Endothelial cell (in vitro differentiated cells): Measurements from ENCODE around the gene HCN2. TPM values are rescaled to one million over a fixed set of nuclear protein-coding genes. Genes with fewer than 3 reads are reported as not detected.

ENCODE experiments used
- DNase-seq: peaks from one replicate; pipeline ENCODE4 v3.0.0; 2021; ENCODE audit warnings: low spot score
- H3K27ac Mint-ChIP-seq: one replicate; pipeline ENCODE4 v1.8.0; 2021; ENCODE audit warnings: mixed read lengths, inconsistent platforms; ENCODE audit not compliant: unreplicated experiment
- H3K27me3 Mint-ChIP-seq: one replicate; pipeline ENCODE4 v1.8.0; 2021; ENCODE audit warnings: mild to moderate bottlenecking, moderate library complexity, mixed read lengths, inconsistent platforms; ENCODE audit not compliant: unreplicated experiment
- H3K36me3 Mint-ChIP-seq: one replicate; pipeline ENCODE4 v1.8.0; 2021; ENCODE audit warnings: mild to moderate bottlenecking, low read depth, mixed read lengths, inconsistent platforms; ENCODE audit not compliant: unreplicated experiment
- H3K4me1 Mint-ChIP-seq: one replicate; pipeline ENCODE4 v1.8.0; 2021; ENCODE audit warnings: mild to moderate bottlenecking, mixed read lengths, inconsistent platforms; ENCODE audit not compliant: unreplicated experiment
- H3K4me3 Mint-ChIP-seq: one replicate; pipeline ENCODE4 v1.8.0; 2021; ENCODE audit warnings: mild to moderate bottlenecking, mixed read lengths, inconsistent platforms; ENCODE audit not compliant: unreplicated experiment
- H3K9me3 Mint-ChIP-seq: one replicate; pipeline ENCODE4 v1.8.0; 2021; ENCODE audit warnings: mixed read lengths, inconsistent platforms; ENCODE audit not compliant: unreplicated experiment
- total RNA-seq: library from RNA; stranded (reverse); fragmentation: NEBNext Ultra II Directional; extraction: Animal tissue kit (Norgen Biotek cat#: 25700); gene quantifications from one replicate; pipeline ENCODE4 v1.2.1, GENCODE V29; 2021; ENCODE audit not compliant: unreplicated experiment
- TF ChIP-seq, protein P1 (sequence below): fragments of 200-600 bp; sonication (generic); IDR thresholded peaks from one replicate; pipeline ENCODE4 v1.5.0; 2021; ENCODE audit warnings: antibody characterized with exemption; ENCODE audit not compliant: unreplicated experiment

The HCN2 gene
- total RNA-seq, 1 donor from 2014 or later: 0.28 TPM

DNA sequence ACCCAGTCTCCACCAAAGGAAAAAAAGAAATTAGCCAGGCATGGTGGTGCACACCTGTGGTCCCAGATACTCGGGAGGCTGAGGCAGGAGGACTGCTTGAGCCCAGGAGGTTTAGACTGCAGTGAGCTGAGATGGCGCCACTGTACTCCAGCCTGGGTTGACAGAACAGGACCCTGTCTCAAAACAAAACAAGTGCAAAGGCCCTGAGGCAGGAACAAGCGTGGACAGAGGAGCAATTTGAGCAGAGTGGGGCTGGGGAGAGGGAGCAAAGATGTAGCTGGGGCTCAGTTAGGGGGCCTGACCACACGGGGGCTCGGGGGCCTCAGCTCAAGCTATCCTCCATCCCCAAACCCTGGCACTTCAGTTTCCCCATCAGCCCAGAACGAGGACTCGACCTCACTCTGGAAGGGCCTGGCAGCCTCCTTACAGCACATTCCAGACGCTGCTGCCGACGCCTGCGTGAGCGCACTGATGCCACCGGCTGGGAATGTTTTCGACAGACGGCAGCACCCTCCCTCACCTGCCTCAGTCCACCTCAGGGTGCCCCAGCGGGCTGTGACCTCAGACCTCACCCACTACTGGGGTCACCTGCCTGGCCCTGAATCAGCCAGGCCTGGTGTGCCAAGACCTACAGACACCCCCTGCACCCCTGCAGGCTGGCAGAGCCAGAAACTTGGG, 45.4 kb downstream of the HCN2 start:
- TF ChIP-seq, protein P1, sequence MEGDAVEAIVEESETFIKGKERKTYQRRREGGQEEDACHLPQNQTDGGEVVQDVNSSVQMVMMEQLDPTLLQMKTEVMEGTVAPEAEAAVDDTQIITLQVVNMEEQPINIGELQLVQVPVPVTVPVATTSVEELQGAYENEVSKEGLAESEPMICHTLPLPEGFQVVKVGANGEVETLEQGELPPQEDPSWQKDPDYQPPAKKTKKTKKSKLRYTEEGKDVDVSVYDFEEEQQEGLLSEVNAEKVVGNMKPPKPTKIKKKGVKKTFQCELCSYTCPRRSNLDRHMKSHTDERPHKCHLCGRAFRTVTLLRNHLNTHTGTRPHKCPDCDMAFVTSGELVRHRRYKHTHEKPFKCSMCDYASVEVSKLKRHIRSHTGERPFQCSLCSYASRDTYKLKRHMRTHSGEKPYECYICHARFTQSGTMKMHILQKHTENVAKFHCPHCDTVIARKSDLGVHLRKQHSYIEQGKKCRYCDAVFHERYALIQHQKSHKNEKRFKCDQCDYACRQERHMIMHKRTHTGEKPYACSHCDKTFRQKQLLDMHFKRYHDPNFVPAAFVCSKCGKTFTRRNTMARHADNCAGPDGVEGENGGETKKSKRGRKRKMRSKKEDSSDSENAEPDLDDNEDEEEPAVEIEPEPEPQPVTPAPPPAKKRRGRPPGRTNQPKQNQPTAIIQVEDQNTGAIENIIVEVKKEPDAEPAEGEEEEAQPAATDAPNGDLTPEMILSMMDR: no peak
- no peak for DNase-seq
- Mint-ChIP-seq H3K4me1 (no peaks in the 10 kb centered on the region), H3K27me3 (peaks cover 20% of the 10 kb centered on the region), H3K27ac (no peak overlapping the region), H3K9me3 (no peaks in the 10 kb centered on the region), H3K4me3 (no peak overlapping the region), H3K36me3 (peaks cover 6% of the 10 kb centered on the region)

DNA sequence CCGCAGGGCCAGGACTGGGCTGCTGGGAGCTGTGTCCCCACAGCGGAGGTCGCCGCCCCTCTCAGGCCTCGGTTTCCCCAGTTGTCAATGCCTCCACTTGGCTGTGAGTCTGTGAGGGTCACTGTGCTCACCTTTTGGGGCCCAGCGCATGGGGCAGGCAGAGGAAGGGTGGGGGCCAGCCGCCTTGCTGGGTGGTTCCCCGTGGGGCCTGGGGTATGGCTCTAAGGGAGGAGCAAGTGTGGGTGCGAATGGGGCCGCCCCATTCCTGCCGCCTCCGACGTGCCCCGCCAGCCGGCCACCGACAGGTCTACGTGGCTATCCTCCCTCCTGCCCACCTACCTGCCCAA, 49.2 kb downstream of the HCN2 start:
- peaks cover 17% of the 10 kb centered on the region for H3K27me3 Mint-ChIP-seq
- H3K27ac Mint-ChIP-seq: no peak overlapping the region
- no peak overlapping the region for H3K4me3 Mint-ChIP-seq
- TF ChIP-seq, protein P1: no peak
- no peak for DNase-seq
- H3K36me3 Mint-ChIP-seq: no peaks in the 10 kb centered on the region
- no peaks in the 10 kb centered on the region for H3K9me3 Mint-ChIP-seq
- H3K4me1 Mint-ChIP-seq: no peaks in the 10 kb centered on the region

DNA sequence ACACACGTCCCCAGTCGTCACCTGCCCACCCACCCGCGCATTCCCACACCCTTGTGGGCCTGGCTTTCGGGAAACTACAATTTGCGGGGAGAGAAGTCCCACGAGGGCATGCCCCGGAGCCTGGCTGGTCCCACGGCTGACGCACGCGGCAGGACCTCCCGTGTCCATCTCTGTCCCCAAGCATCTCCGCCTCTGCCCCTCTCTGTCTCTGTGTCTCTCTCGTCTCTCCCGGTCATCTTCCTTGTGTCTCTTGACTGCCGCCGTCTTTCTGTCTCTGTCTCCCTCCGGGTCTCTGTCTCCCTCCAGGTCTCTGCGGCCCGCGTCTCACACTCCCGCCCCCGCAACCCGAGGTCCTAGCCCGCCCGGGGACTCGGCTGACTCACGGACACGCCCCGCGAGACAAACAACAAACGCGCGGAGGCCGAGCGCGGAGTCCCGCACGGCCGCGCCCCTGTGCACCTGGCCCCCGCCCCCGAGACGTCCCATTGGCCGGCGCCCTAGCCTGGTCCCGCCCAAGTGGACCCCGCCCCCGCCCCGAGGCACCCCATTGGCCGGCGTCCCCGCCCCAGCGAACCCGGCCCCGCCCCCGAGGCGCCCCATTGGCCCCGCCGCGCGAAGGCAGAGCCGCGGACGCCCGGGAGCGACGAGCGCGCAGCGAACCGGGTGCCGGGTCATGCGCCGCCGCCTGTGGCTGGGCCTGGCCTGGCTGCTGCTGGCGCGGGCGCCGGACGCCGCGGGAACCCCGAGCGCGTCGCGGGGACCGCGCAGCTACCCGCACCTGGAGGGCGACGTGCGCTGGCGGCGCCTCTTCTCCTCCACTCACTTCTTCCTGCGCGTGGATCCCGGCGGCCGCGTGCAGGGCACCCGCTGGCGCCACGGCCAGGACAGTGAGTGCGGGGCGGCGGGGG, 49.8 kb downstream of the HCN2 start, which contains the start of gene FGF22:
Gene FGF22, plus strand, starts transcription at position 627 of the 908 bp plus-strand sequence. Its CDS starts 47 bp downstream, at position 674.
- DNase-seq: peak; percentile 96
- TF ChIP-seq, protein P1: no peak
- H3K27me3 Mint-ChIP-seq: peaks cover 17% of the 10 kb centered on the region

DNA sequence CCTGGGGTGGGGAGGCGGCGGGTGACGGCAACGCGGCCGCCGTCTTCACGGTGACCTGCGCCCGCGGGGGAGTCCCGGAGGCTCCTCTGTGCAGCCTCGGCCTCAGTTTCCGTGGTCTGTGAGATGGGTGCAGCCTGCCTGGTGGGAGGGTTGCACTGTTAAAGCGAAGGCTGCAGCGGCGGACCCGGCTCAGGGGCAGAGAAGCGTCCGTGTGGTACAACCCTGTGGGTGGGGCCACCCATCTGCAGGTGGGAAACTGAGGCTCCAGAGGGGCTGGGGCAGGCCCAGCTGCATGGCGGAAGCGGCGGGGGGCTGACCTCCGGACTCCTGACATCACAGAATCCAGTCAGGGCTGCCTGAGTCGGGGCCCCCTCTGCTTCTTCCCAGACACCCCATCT, 50.5 kb downstream of the HCN2 start:
- Mint-ChIP-seq H3K27ac (no peak overlapping the region), H3K4me3 (no peak overlapping the region)

More for the DNA sequence above, 49.8 kb downstream of the HCN2 start, which contains the start of gene FGF22:
- no peaks in the 10 kb centered on the region for H3K4me1 Mint-ChIP-seq
- peak within 1 kb of the TSS; percentile 82 for H3K4me3 Mint-ChIP-seq
- no peaks in the 10 kb centered on the region for H3K9me3 Mint-ChIP-seq
- no peak within 1 kb of the TSS for H3K27ac Mint-ChIP-seq
- no peaks in the 10 kb centered on the region for H3K36me3 Mint-ChIP-seq

More for the DNA sequence above, 50.5 kb downstream of the HCN2 start:
- Mint-ChIP-seq H3K4me1 (no peaks in the 10 kb centered on the region), H3K27me3 (peaks cover 18% of the 10 kb centered on the region), H3K36me3 (no peaks in the 10 kb centered on the region), H3K9me3 (no peaks in the 10 kb centered on the region)
- TF ChIP-seq, protein P1: no peak
- DNase-seq: no peak
